HCT116 (cell line): Measurements from ENCODE around the gene GMPR2. TPM values are rescaled to one million over a fixed set of nuclear protein-coding genes. Genes with fewer than 3 reads are reported as not detected.

Source experiments
- ATAC-seq: fragments of 200-7000 bp; cut with Tn5 transposase; 2 replicates; pipeline ENCODE4 v1.9.1; 2020; ENCODE audit warnings: mild to moderate bottlenecking, moderate library complexity
- BruUV-seq: library from RNA; stranded (reverse); fragments of 400-500 nt; replicated peaks from 2 replicates; lab custom pipeline; 2021; lab: Mats Ljungman, UMichigan
- CTCF ChIA-PET: fragments of 300-600 bp; sonication (Branson Sonifier 250); formaldehyde crosslinking; loops from one replicate; lab custom pipeline; 2021; ENCODE audit warnings: antibody characterized with exemption; lab: Charles Lee
- POLR2A ChIA-PET: fragments of 300-600, 350-600 bp; sonication (Branson Sonifier 250); formaldehyde crosslinking; loops from one replicate; lab custom pipeline; 2021; ENCODE audit warnings: antibody characterized with exemption; lab: Charles Lee
- RAD21 ChIA-PET, 2 experiments: fragments of 300-600 bp; sonication (Branson Sonifier 250); formaldehyde crosslinking; loops; one replicate each; lab custom pipeline; 2023; ENCODE audit warnings: low total read pairs in 2 of 2; ENCODE audit not compliant: uncharacterized antibody in 2 of 2, unreplicated experiment in 2 of 2, low non-redundant PET in 1 of 2; lab: Charles Lee
- DNase-seq: peaks from one replicate; pipeline ENCODE4 v3.0.0-alpha.2; 2010; ENCODE audit warnings: low read depth, low spot score
- H2AFZ ChIP-seq: fragments of 200-600 bp; shearing (Covaris generic), sonication (generic); 2 replicates; pipeline ENCODE4 v1.6.1; 2017; ENCODE audit warnings: low read depth, mixed run types, mixed read lengths, antibody characterized with exemption, low read length; ENCODE audit not compliant: poor library complexity, severe bottlenecking
- H3K27ac ChIP-seq: 2 replicates; pipeline ENCODE4 v1.5.1; 2012; ENCODE audit warnings: low read depth, low read length
- H3K27me3 ChIP-seq: fragments of 200-600 bp; sonication (generic); 2 replicates; pipeline ENCODE4 v1.6.1; 2016; ENCODE audit warnings: mixed run types, low read length, mixed read lengths; ENCODE audit not compliant: insufficient read depth
- H3K36me3 ChIP-seq, 2 experiments: fragments of 200-500 bp in 1 of 2; fragments of 200-600 bp in 1 of 2; sonication (Bioruptor generic) in 1 of 2; sonication (generic) in 1 of 2; 2 replicates each; pipeline versions ENCODE4 v1.5.1 to v1.6.1; 2014 to 2016; ENCODE audit warnings: low read length in 2 of 2, inconsistent platforms in 1 of 2, mixed read lengths in 1 of 2, mixed run types in 1 of 2; ENCODE audit not compliant: insufficient read depth in 2 of 2, control insufficient read depth in 1 of 2
- H3K4me1 ChIP-seq, 2 experiments: fragments of 200-600 bp in 1 of 2; sonication (generic) in 1 of 2; 2 replicates each; pipeline versions ENCODE4 v1.5.1 to v1.6.1; 2012 to 2017; ENCODE audit warnings: low read length in 2 of 2, inconsistent platforms in 1 of 2, mild to moderate bottlenecking in 1 of 2, mixed read lengths in 1 of 2, mixed run types in 1 of 2, moderate library complexity in 1 of 2; ENCODE audit not compliant: insufficient read depth in 2 of 2, control insufficient read depth in 1 of 2
- H3K4me2 ChIP-seq: fragments of 200-600 bp; sonication (generic); 2 replicates; pipeline ENCODE4 v1.6.1; 2017; ENCODE audit warnings: mixed run types, low read length, mixed read lengths
- H3K4me3 ChIP-seq, 2 experiments: fragments of 200-600 bp in 1 of 2; sonication (generic) in 1 of 2; replicated peaks in 1 of 2; 2 replicates each; pipeline ENCODE4 v1.5.1; 2011 to 2016; ENCODE audit warnings: low read length in 2 of 2, control low read depth in 1 of 2, low read depth in 1 of 2, mild to moderate bottlenecking in 1 of 2, mixed read lengths in 1 of 2, mixed run types in 1 of 2
- H3K79me2 ChIP-seq: fragments of 200-600 bp; sonication (generic); 2 replicates; pipeline ENCODE4 v1.6.1; 2017; ENCODE audit warnings: mild to moderate bottlenecking, mixed run types, low read length, moderate library complexity, mixed read lengths; ENCODE audit not compliant: insufficient read depth
- H3K9ac ChIP-seq: fragments of 200-600 bp; sonication (generic); 2 replicates; pipeline ENCODE4 v1.6.1; 2016; ENCODE audit warnings: low read length, mixed read lengths
- H3K9me2 ChIP-seq: fragments of 200-600 bp; sonication (generic), shearing (Covaris generic); 2 replicates; pipeline ENCODE4 v1.6.1; 2017; ENCODE audit warnings: mixed run types, mild to moderate bottlenecking, moderate library complexity; ENCODE audit not compliant: insufficient read depth
- H3K9me3 ChIP-seq, 2 experiments: fragments of 200-500 bp in 1 of 2; fragments of 200-600 bp in 1 of 2; sonication (Bioruptor generic) in 1 of 2; sonication (generic) in 1 of 2; 2 replicates each; pipeline ENCODE4 v1.6.1; 2014 to 2017; ENCODE audit warnings: low read length in 2 of 2, mixed read lengths in 2 of 2, inconsistent platforms in 1 of 2, low read depth in 1 of 2, mild to moderate bottlenecking in 1 of 2, mixed run types in 1 of 2, moderate library complexity in 1 of 2; ENCODE audit not compliant: control insufficient read depth in 1 of 2, insufficient read depth in 1 of 2
- H4K20me1 ChIP-seq: fragments of 200-600 bp; sonication (generic), shearing (Covaris generic); 2 replicates; pipeline ENCODE4 v1.6.1; 2017; ENCODE audit warnings: mixed run types, mild to moderate bottlenecking, moderate library complexity; ENCODE audit not compliant: insufficient read depth
- CEBPB ChIP-seq: IDR thresholded peaks from 2 replicates; pipeline ENCODE4 v1.6.1; 2012; ENCODE audit warnings: low read depth
- EZH2 ChIP-seq: fragments of 200-600 bp; sonication (generic); IDR thresholded peaks from 2 replicates; pipeline ENCODE4 v1.6.1; 2017; ENCODE audit warnings: antibody characterized with exemption, mixed run types
- EZH2phosphoT487 ChIP-seq: fragments of 200-600 bp; IDR thresholded peaks from 2 replicates; pipeline ENCODE4 v1.6.1; 2018; ENCODE audit warnings: antibody characterized with exemption, borderline replicate concordance
- SIN3A ChIP-seq: IDR thresholded peaks from 2 replicates; pipeline ENCODE4 v1.6.1; 2012; ENCODE audit warnings: low read depth
- SP1 ChIP-seq: IDR thresholded peaks from 2 replicates; pipeline ENCODE4 v1.6.1; 2012; ENCODE audit warnings: low read depth
- TCF7L2 ChIP-seq: IDR thresholded peaks from 2 replicates; pipeline ENCODE4 v1.7.0; 2011; ENCODE audit warnings: borderline replicate concordance, inconsistent platforms; ENCODE audit not compliant: insufficient read depth, insufficient read length; ENCODE audit errors: extremely low read depth
- YY1 ChIP-seq: IDR thresholded peaks from 2 replicates; pipeline ENCODE4 v1.6.1; 2011; ENCODE audit warnings: low read length, low read depth, moderate library complexity, mild to moderate bottlenecking; ENCODE audit not compliant: insufficient replicate concordance; ENCODE audit errors: extremely low read depth
- ZNF274 ChIP-seq: fragments of 200-500 bp; sonication (Bioruptor generic); IDR thresholded peaks from 2 replicates; pipeline ENCODE4 v1.6.1; 2014; ENCODE audit warnings: mild to moderate bottlenecking, low read depth, low read length, inconsistent platforms
- intact Hi-C: fragments of 100-400 bp; cut with micrococcal nuclease; formaldehyde crosslinking; loops from 2 replicates; pipeline ENCODE4 v1.10.0; 2022
- total RNA-seq: library from RNA; stranded (reverse); gene quantifications from one replicate; pipeline ENCODE4 v1.2.1, GENCODE V29; 2021; ENCODE audit not compliant: unreplicated experiment

Gene GMPR2
- total RNA-seq, 1 experiment from 2014 or later: 66.9 TPM

GRCh38 chr14:24226473-24226872 lies 6.3 kb upstream of the GMPR2 start (continued):
- TF ChIP-seq EZH2phosphoT487: no peak

DNA sequence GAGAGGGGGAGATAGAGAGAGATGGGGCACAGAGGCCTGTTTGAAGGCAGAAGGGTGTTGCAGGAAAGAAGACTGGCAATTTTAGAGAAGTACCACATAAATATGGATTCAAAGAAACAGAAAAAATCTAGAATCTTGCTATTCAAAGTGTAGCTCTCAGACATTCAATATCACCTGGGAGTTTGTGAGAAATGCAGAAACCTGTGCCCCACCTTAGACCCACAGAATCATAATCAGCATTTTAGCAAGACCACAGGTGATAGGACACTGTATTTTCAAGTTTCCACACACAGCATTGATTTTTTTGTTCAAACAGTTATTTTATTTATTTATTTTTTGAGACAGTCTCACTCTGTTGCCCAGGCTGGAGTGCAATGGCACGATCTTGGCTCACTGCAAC lies 3.8 kb upstream of the GMPR2 start:
- RAD21 ChIA-PET: no interaction called here
- POLR2A ChIA-PET: interaction anchor here (0.9 kb wide), 1 partner anchor 13 kb away, joined by 3 read pairs; the partner anchor contains the start of gene MDP1
- Histone ChIP-seq H2AFZ (no peak overlapping the region), H3K9ac (no peak overlapping the region), H3K27me3 (no peaks in the 10 kb centered on the region), H3K4me3 (no peak overlapping the region), H3K27ac (no peak overlapping the region), H3K9me3 (no peaks in the 10 kb centered on the region), H4K20me1 (no peaks in the 10 kb centered on the region), H3K9me2 (no peaks in the 10 kb centered on the region), H3K4me2 (no peak overlapping the region), H3K36me3 (peaks cover 4 to 10% of the 10 kb centered on the region in 2 experiments; a peak in 3 of 4 replicates), H3K4me1 (peaks cover 13 to 21% of the 10 kb centered on the region in 2 experiments), H3K79me2 (peaks cover 88% of the 10 kb centered on the region)
- BruUV-seq: no TSS peak
- ATAC-seq (no peak), DNase-seq (no peak)
- TF ChIP-seq TCF7L2: no peak
- no peak for TF ChIP-seq SP1
- no peak for TF ChIP-seq SIN3A
- TF ChIP-seq CEBPB: no peak
- no peak for TF ChIP-seq EZH2
- TF ChIP-seq YY1: no peak
- no peak for TF ChIP-seq ZNF274
- CTCF ChIA-PET: interaction anchor here (1.2 kb wide), 1 partner anchor 13 kb away, joined by 4 read pairs; the partner anchor contains the start of gene MDP1
- intact Hi-C loops: no loop called here
